H1 (cell line): ENCODE data around the gene RPS3. TPM values are rescaled to one million over a fixed set of nuclear protein-coding genes. Genes with fewer than 3 reads are reported as not detected.

ENCODE experiments used
- CTCF ChIA-PET: fragments of 300-600 bp; sonication (Branson Sonifier 250); formaldehyde crosslinking; loops from one replicate; lab custom pipeline; 2021; ENCODE audit not compliant: partially characterized antibody; lab: Charles Lee
- POLR2A ChIA-PET: fragments of 300-600 bp; sonication (Branson Sonifier 250); formaldehyde crosslinking; loops from one replicate; lab custom pipeline; 2021; ENCODE audit warnings: inconsistent platforms; ENCODE audit not compliant: partially characterized antibody; lab: Charles Lee
- DNase-seq, 2 experiments: peaks; one replicate each; pipeline versions ENCODE4 v3.0.0 to v3.0.0-alpha.2; 2010 to 2022; ENCODE audit warnings: low spot score in 2 of 2, low read depth in 1 of 2, mixed read lengths in 1 of 2
- FAIRE-seq: peaks from 2 replicates; lab custom pipeline; 2011; peaks lifted over from hg19 to GRCh38; lab: Jason Lieb, UNC
- H2AFZ ChIP-seq: 2 replicates; pipeline ENCODE4 v1.8.1; 2012; ENCODE audit warnings: low read length, inconsistent platforms
- H2AK5ac ChIP-seq: 2 replicates; pipeline ENCODE4 v1.6.1; 2013; ENCODE audit warnings: low read depth, low read length
- H2BK120ac ChIP-seq: replicated peaks from 2 replicates; pipeline ENCODE3; 2013; ENCODE audit warnings: low read depth, low read length, inconsistent platforms
- H2BK12ac ChIP-seq: 2 replicates; pipeline ENCODE4 v1.6.1; 2013; ENCODE audit warnings: low read depth, low read length
- H2BK15ac ChIP-seq: 2 replicates; pipeline ENCODE4 v1.6.1; 2013; ENCODE audit warnings: low read length
- H2BK20ac ChIP-seq: 2 replicates; pipeline ENCODE4 v1.6.1; 2013; ENCODE audit warnings: low read length
- H2BK5ac ChIP-seq: 2 replicates; pipeline ENCODE4 v1.6.1; 2013; ENCODE audit warnings: low read depth, low read length
- H3K14ac ChIP-seq: 2 replicates; pipeline ENCODE4 v1.6.1; 2013; ENCODE audit warnings: inconsistent platforms; ENCODE audit not compliant: insufficient read length
- H3K18ac ChIP-seq: 2 replicates; pipeline ENCODE4 v1.6.1; 2013; ENCODE audit warnings: low read length; ENCODE audit errors: extremely low read depth
- H3K23ac ChIP-seq: 2 replicates; pipeline ENCODE4 v1.6.1; 2013; ENCODE audit warnings: inconsistent platforms; ENCODE audit not compliant: insufficient read length
- H3K23me2 ChIP-seq: 2 replicates; pipeline ENCODE4 v1.6.1; 2013; ENCODE audit warnings: low read depth, low read length
- H3K27ac ChIP-seq: 2 replicates; pipeline ENCODE4 v1.6.1; 2011; ENCODE audit warnings: low read depth, low read length, inconsistent platforms
- H3K27me3 ChIP-seq, 4 experiments: replicated peaks in 1 of 4; 1 replicate in 1 of 4; 2 replicates in 3 of 4; pipeline versions ENCODE4 v1.6.1 to v1.8.1; 2011 to 2013; ENCODE audit warnings: low read length in 3 of 4, mild to moderate bottlenecking in 3 of 4, inconsistent platforms in 2 of 4, mixed read lengths in 2 of 4, moderate library complexity in 1 of 4; ENCODE audit not compliant: control insufficient read depth in 3 of 4, insufficient read depth in 3 of 4; ENCODE audit errors: extremely low read depth in 1 of 4
- H3K36me3 ChIP-seq, 4 experiments: 2 replicates each; pipeline versions ENCODE4 v1.6.1 to v1.8.1; 2011 to 2013; ENCODE audit warnings: mild to moderate bottlenecking in 4 of 4, low read length in 3 of 4, moderate library complexity in 2 of 4, control low read depth in 1 of 4, inconsistent platforms in 1 of 4; ENCODE audit not compliant: insufficient read depth in 4 of 4, control insufficient read depth in 2 of 4
- H3K4ac ChIP-seq: replicated peaks from 2 replicates; pipeline ENCODE3; 2013; ENCODE audit warnings: low read length, low read depth, mixed read lengths, inconsistent platforms; ENCODE audit not compliant: insufficient read length
- H3K4me1 ChIP-seq, 4 experiments: replicated peaks in 1 of 4; 1 replicate in 1 of 4; 2 replicates in 3 of 4; pipeline versions ENCODE4 v1.6.1 to v1.8.1; 2011 to 2013; ENCODE audit warnings: low read length in 3 of 4, inconsistent platforms in 2 of 4, mixed read lengths in 1 of 4; ENCODE audit not compliant: insufficient read depth in 4 of 4, control insufficient read depth in 3 of 4
- H3K4me2 ChIP-seq, 2 experiments: 2 replicates each; pipeline versions ENCODE4 v1.6.1 to v1.8.1; 2011 to 2013; ENCODE audit warnings: low read depth in 2 of 2, low read length in 2 of 2, control low read depth in 1 of 2, inconsistent platforms in 1 of 2, mild to moderate bottlenecking in 1 of 2; ENCODE audit not compliant: insufficient read depth in 1 of 2
- H3K4me3 ChIP-seq, 4 experiments: fragments of 200-600, 300-600 bp in 1 of 4; sonication (generic), shearing (Covaris generic), sonication (Bioruptor Twin) in 1 of 4; 2 replicates each; pipeline versions ENCODE4 v1.5.1 to v1.8.1; 2011 to 2016; ENCODE audit warnings: low read length in 4 of 4, low read depth in 3 of 4, control low read depth in 2 of 4, inconsistent platforms in 2 of 4, mild to moderate bottlenecking in 2 of 4, mixed read lengths in 1 of 4, moderate library complexity in 1 of 4; ENCODE audit not compliant: insufficient read depth in 2 of 4; ENCODE audit errors: extremely low read depth in 1 of 4
- H3K56ac ChIP-seq: replicated peaks from 2 replicates; pipeline ENCODE3; 2013; ENCODE audit warnings: low read depth, mild to moderate bottlenecking, mixed read lengths, low read length, inconsistent platforms; ENCODE audit not compliant: insufficient read length
- H3K79me1 ChIP-seq: 2 replicates; pipeline ENCODE4 v1.6.1; 2013; ENCODE audit warnings: low read depth, low read length, control low read depth
- H3K79me2 ChIP-seq, 2 experiments: 2 replicates each; pipeline versions ENCODE4 v1.6.1 to v1.8.1; 2012 to 2013; ENCODE audit warnings: low read length in 2 of 2, mild to moderate bottlenecking in 2 of 2, inconsistent platforms in 1 of 2; ENCODE audit not compliant: insufficient read depth in 2 of 2, control insufficient read depth in 1 of 2
- H3K9ac ChIP-seq, 4 experiments: replicated peaks in 1 of 4; 1 replicate in 1 of 4; 2 replicates in 3 of 4; pipeline versions ENCODE4 v1.6.1 to v1.8.1; 2011 to 2013; ENCODE audit warnings: low read depth in 3 of 4, low read length in 3 of 4, control low read depth in 2 of 4, mild to moderate bottlenecking in 2 of 4, moderate library complexity in 2 of 4, inconsistent platforms in 1 of 4; ENCODE audit errors: extremely low read depth in 1 of 4
- H3K9me3 ChIP-seq, 2 experiments: 2 replicates each; pipeline versions ENCODE4 v1.6.1 to v1.8.1; 2012 to 2013; ENCODE audit warnings: mild to moderate bottlenecking in 2 of 2, moderate library complexity in 2 of 2, control low read depth in 1 of 2, inconsistent platforms in 1 of 2, low read depth in 1 of 2, low read length in 1 of 2, mixed read lengths in 1 of 2; ENCODE audit not compliant: insufficient read depth in 2 of 2
- H4K20me1 ChIP-seq, 2 experiments: replicated peaks in 1 of 2; 2 replicates each; pipeline versions ENCODE3 to v1.8.1; 2011 to 2013; ENCODE audit warnings: inconsistent platforms in 2 of 2, low read length in 2 of 2, mild to moderate bottlenecking in 1 of 2; ENCODE audit not compliant: insufficient read depth in 2 of 2, control insufficient read depth in 1 of 2
- H4K5ac ChIP-seq: 2 replicates; pipeline ENCODE4 v1.6.1; 2013; ENCODE audit warnings: low read length, low read depth, mixed read lengths, inconsistent platforms; ENCODE audit not compliant: insufficient read length
- H4K8ac ChIP-seq: 2 replicates; pipeline ENCODE4 v1.8.0; 2013; ENCODE audit warnings: mild to moderate bottlenecking, moderate library complexity, low read length, inconsistent platforms; ENCODE audit not compliant: insufficient read depth; ENCODE audit errors: extremely low read depth
- H4K91ac ChIP-seq: replicated peaks from 2 replicates; pipeline ENCODE3; 2013; ENCODE audit warnings: low read length, mixed read lengths, inconsistent platforms; ENCODE audit not compliant: insufficient read length
- SUZ12 ChIP-seq: fragments of 200-600 bp; sonication (generic); IDR thresholded peaks from 2 replicates; pipeline ENCODE4 v1.6.1; 2012; ENCODE audit warnings: mild to moderate bottlenecking, inconsistent platforms, low read length, moderate library complexity, mixed read lengths
- WGBS, 2 experiments: shearing (Covaris generic) in 1 of 2; methylation state at CpG; one replicate each; pipeline versions ENCODE4 v1.1.6 to v1.1.7; 2013 to 2015; ENCODE audit warnings: low lambda C conversion rate in 2 of 2, mixed read lengths in 2 of 2, inconsistent platforms in 1 of 2, low coverage in 1 of 2, missing lambda C conversion rate in 1 of 2; ENCODE audit not compliant: insufficient replicate concordance in 2 of 2, insufficient coverage in 1 of 2, insufficient read length in 1 of 2; ENCODE audit errors: extremely low coverage in 1 of 2, missing lambda C conversion rate in 1 of 2; 5-methylcytosine and 5-hydroxymethylcytosine counted together
- polyA plus RNA-seq, 7 experiments: library from polyadenylated mRNA; depleted of rRNA in 3 of 7; stranded (reverse) in 5 of 7; unstranded in 2 of 7; fragments of >200 nt in 5 of 7; fragments of 200-250 nt in 2 of 7; gene quantifications; 1 replicate in 5 of 7; 2 replicates in 1 of 7; 4 replicates in 1 of 7; pipeline versions ENCODE4 v1.2.1 to v1.2.3, GENCODE V29; 2011 to 2013; ENCODE audit warnings: missing spikeins in 2 of 7, mixed read lengths in 2 of 7
- total RNA-seq: library from RNA; stranded (reverse); fragmentation: NEBNext Ultra II Directional; extraction: Animal tissue kit (Norgen Biotek cat#: 25700); gene quantifications from 2 replicates; pipeline ENCODE4 v1.2.1, GENCODE V29; 2021

RPS3 gene
- total and polyA plus RNA-seq, 2 of the 8 experiments (the other 6 are each of a cell fraction or from before 2014, with no cell fraction given) = 3,813 to 4,194 TPM

DNA sequence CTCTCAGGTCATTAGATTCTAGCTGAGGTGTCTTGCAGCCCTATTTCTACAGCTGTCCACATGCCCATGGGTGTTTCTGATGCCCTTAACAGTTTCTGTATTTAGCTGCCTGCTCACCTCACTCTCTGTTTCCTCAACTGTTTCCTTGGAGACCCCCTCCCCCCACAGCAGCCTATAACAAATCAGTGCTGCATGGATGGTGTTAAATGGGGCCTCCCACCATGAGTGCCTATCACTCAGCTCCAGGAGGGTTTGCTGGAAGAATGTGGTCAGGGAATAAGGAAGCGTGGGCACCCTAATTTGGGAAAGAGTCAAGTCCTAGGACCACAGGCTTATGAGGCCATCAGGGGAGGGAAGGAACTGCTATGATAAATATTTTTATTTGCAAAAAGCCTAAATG, 25.1 kb downstream of the RPS3 start:
- no peak overlapping the region for H3K18ac ChIP-seq
- H2BK20ac ChIP-seq = no peak overlapping the region
- 90% methylated on average over 1 of the region's 1 CpG; no CpG with 5 or more reads in 1 of the 2 experiments for WGBS, 2 experiments
- no peak overlapping the region for H2AFZ ChIP-seq
- no peak overlapping the region for H2BK12ac ChIP-seq
- peaks cover 16 to 27% (median 21%) of the 10 kb centered on the region in 4 experiments for H3K27me3 ChIP-seq
- no peak overlapping the region for H3K14ac ChIP-seq
- CTCF ChIA-PET = interaction anchor here (0.8 to 18.5 kb wide), 11 partner anchors 8 to 144 kb away, joined by 3 to 201 read pairs (median 20); partner anchors contain the start of gene RPS3
- no peak overlapping the region for H3K23ac ChIP-seq
- H4K5ac ChIP-seq = no peak overlapping the region
- no peak overlapping the region for H3K4ac ChIP-seq
- no peak overlapping the region for H3K4me3 ChIP-seq
- H3K4me2 ChIP-seq = peak overlapping the region in 1 of 2 experiments; percentile 65; a peak in 1 of 4 replicates
- no peak for TF ChIP-seq SUZ12
- TF ChIP-seq, all 59 proteins: peak for 0
- no peak for FAIRE-seq
- no peak overlapping the region for H2BK5ac ChIP-seq
- H3K79me2 ChIP-seq = no peaks in the 10 kb centered on the region
- no peak overlapping the region for H2AK5ac ChIP-seq
- H4K20me1 ChIP-seq = peaks cover 1 to 2% of the 10 kb centered on the region in 2 experiments
- H2BK120ac ChIP-seq = no peak overlapping the region
- H3K4me1 ChIP-seq = peaks cover 0 to 5% (median 3%) of the 10 kb centered on the region in 4 experiments; a peak in 3 of 7 replicates
- H3K9ac ChIP-seq = no peak overlapping the region
- no peak overlapping the region for H4K91ac ChIP-seq
- H3K9me3 ChIP-seq = peaks cover 6 to 12% of the 10 kb centered on the region in 2 experiments; a peak in 3 of 4 replicates
- H3K27ac ChIP-seq = no peak overlapping the region
- H4K8ac ChIP-seq = no peak overlapping the region
- no peak overlapping the region for H2BK15ac ChIP-seq
- H3K23me2 ChIP-seq = no peaks in the 10 kb centered on the region
- no peak overlapping the region for H3K56ac ChIP-seq
- peaks cover 0 to 7% (median 3%) of the 10 kb centered on the region in 4 experiments; a peak in 4 of 8 replicates for H3K36me3 ChIP-seq
- POLR2A ChIA-PET = interaction anchor here (0.7 to 27.9 kb wide), 6 partner anchors 8 to 144 kb away, joined by 3 to 570 read pairs (median 6); partner anchors contain the start of gene RPS3
- no peaks in the 10 kb centered on the region for H3K79me1 ChIP-seq
- DNase-seq = no peak
